Cardiac muscle cell (in vitro differentiated cells and primary cell): ENCODE data around the gene DRAXIN. TPM values are rescaled to one million over a fixed set of nuclear protein-coding genes. Genes with fewer than 3 reads are reported as not detected.
"Not testable (repeated sequence)": the region's sequence is repeated elsewhere in the genome, so short reads cannot be mapped to it uniquely, and the experiment has no call there.

Source experiments
- DNase-seq, 2 donors: peaks; one replicate each; pipeline versions ENCODE4 v3.0.0 to v3.0.0-alpha.2; 2010 to 2017; ENCODE audit warnings: low read depth in 1 of 2, low spot score in 1 of 2
- H3K27ac ChIP-seq: fragments of 200-600 bp; sonication (generic); 2 replicates; pipeline ENCODE4 v1.5.1; 2016
- H3K27me3 ChIP-seq: fragments of 200-600 bp; sonication (generic); 2 replicates; pipeline ENCODE4 v1.6.0; 2016; ENCODE audit warnings: control low read depth
- H3K36me3 ChIP-seq: fragments of 200-600 bp; sonication (generic); 2 replicates; pipeline ENCODE4 v1.5.1; 2016; ENCODE audit warnings: control low read depth
- H3K4me1 ChIP-seq: fragments of 200-600 bp; sonication (generic); 2 replicates; pipeline ENCODE4 v1.8.1; 2017; ENCODE audit warnings: low read depth, mild to moderate bottlenecking, mixed run types
- H3K4me3 ChIP-seq: fragments of 200-600 bp; sonication (generic); 2 replicates; pipeline ENCODE4 v1.5.1; 2016; ENCODE audit warnings: mild to moderate bottlenecking
- H3K9me3 ChIP-seq: fragments of 200-600 bp; sonication (generic); 2 replicates; pipeline ENCODE4 v1.5.1; 2017; ENCODE audit warnings: low read depth, mild to moderate bottlenecking, control low read depth
- polyA plus RNA-seq: library from polyadenylated mRNA; unstranded; fragments of >200 nt; fragmentation: Nextera tagmentation; extraction: Ambion mirVana; gene quantifications from 2 replicates; pipeline ENCODE4 v1.2.1, GENCODE V29; 2016
- total RNA-seq: library from RNA; depleted of rRNA; stranded (reverse); fragments of >200 nt; gene quantifications from 2 replicates; pipeline ENCODE4 v1.2.3, GENCODE V29; 2016
- TF ChIP-seq, protein P1 (sequence below): IDR thresholded peaks from 2 replicates; pipeline ENCODE4 v1.5.1; 2012; ENCODE audit warnings: low read depth, mild to moderate bottlenecking, low read length

The DRAXIN gene, protein sequence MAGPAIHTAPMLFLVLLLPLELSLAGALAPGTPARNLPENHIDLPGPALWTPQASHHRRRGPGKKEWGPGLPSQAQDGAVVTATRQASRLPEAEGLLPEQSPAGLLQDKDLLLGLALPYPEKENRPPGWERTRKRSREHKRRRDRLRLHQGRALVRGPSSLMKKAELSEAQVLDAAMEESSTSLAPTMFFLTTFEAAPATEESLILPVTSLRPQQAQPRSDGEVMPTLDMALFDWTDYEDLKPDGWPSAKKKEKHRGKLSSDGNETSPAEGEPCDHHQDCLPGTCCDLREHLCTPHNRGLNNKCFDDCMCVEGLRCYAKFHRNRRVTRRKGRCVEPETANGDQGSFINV
- total RNA-seq = 0.25 and 0.36 TPM in 2 replicates
- 0.27 TPM in 1 of 2 replicates, not detected in the other for polyA plus RNA-seq

GRCh38 chr1:11691302-11691914, at the start of gene DRAXIN:
Gene DRAXIN, plus strand, starts transcription at chr1:11691710. Its CDS starts 14,549 bp downstream, at chr1:11706259.
- Histone ChIP-seq H3K4me3 (peak within 1 kb of the TSS; percentile 58), H3K4me1 (no peaks in the 10 kb centered on the region), H3K9me3 (no peaks in the 10 kb centered on the region), H3K27me3 (peaks cover 55% of the 10 kb centered on the region), H3K36me3 (no peaks in the 10 kb centered on the region), H3K27ac (no peak within 1 kb of the TSS)
- TF ChIP-seq, protein P1, sequence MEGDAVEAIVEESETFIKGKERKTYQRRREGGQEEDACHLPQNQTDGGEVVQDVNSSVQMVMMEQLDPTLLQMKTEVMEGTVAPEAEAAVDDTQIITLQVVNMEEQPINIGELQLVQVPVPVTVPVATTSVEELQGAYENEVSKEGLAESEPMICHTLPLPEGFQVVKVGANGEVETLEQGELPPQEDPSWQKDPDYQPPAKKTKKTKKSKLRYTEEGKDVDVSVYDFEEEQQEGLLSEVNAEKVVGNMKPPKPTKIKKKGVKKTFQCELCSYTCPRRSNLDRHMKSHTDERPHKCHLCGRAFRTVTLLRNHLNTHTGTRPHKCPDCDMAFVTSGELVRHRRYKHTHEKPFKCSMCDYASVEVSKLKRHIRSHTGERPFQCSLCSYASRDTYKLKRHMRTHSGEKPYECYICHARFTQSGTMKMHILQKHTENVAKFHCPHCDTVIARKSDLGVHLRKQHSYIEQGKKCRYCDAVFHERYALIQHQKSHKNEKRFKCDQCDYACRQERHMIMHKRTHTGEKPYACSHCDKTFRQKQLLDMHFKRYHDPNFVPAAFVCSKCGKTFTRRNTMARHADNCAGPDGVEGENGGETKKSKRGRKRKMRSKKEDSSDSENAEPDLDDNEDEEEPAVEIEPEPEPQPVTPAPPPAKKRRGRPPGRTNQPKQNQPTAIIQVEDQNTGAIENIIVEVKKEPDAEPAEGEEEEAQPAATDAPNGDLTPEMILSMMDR = no peak
- peak in 1 of 2 donors; percentile 61 for DNase-seq

GRCh38 chr1:11641776-11642305, 49.7 kb upstream of the DRAXIN start:
- DNase-seq = no peak

GRCh38 chr1:11642418-11643017, 49.0 kb upstream of the DRAXIN start:
- H3K9me3 ChIP-seq, H3K4me1 ChIP-seq, H3K4me3 ChIP-seq, H3K36me3 ChIP-seq, H3K27ac ChIP-seq, H3K27me3 ChIP-seq: not testable (repeated sequence)
- TF ChIP-seq, protein P1 = peak; percentile 97
- DNase-seq = peak; percentile 66 to 75

More at GRCh38 chr1:11641776-11642305, 49.7 kb upstream of the DRAXIN start:
- Histone ChIP-seq H3K4me1 (no peaks in the 10 kb centered on the region), H3K9me3 (no peaks in the 10 kb centered on the region), H3K36me3 (no peaks in the 10 kb centered on the region), H3K27ac (no peak overlapping the region), H3K4me3 (no peak overlapping the region), H3K27me3 (peaks cover 5% of the 10 kb centered on the region)
- TF ChIP-seq, protein P1 = no peak

DNA sequence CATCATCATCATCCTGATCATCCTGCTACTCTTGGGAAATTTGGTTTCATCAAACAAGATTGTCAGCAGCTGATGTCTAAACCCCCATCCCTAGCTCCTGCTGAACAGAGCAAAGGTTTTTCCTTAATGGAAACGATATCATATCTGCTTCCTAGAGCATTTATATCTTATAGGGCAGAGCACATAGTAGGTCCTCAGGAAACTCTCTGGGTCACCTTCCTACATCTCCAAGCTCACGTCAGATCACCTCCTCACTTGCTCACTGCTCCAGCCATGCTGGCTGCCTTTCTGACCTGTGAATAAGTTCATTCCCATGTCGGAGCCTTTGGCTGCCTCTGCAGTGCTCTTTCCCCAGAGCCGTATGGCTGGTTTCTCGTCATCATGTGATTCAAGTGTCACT, 47.7 kb upstream of the DRAXIN start:
- no peak for DNase-seq
- Histone ChIP-seq H3K9me3 (no peaks in the 10 kb centered on the region), H3K27ac (no peak overlapping the region), H3K4me3 (no peak overlapping the region), H3K27me3 (no peaks in the 10 kb centered on the region), H3K36me3 (no peaks in the 10 kb centered on the region), H3K4me1 (no peaks in the 10 kb centered on the region)
- TF ChIP-seq, protein P1 = no peak

GRCh38 chr1:11645270-11645669, 46.2 kb upstream of the DRAXIN start:
- H3K27ac ChIP-seq = no peak overlapping the region
- DNase-seq = no peak
- H3K36me3 ChIP-seq = no peaks in the 10 kb centered on the region
- TF ChIP-seq, protein P1 = no peak
- no peak overlapping the region for H3K4me3 ChIP-seq
- H3K4me1 ChIP-seq = no peaks in the 10 kb centered on the region
- H3K27me3 ChIP-seq = peaks cover 7% of the 10 kb centered on the region
- H3K9me3 ChIP-seq = no peaks in the 10 kb centered on the region
